DOHH2 (cell line): ENCODE measurements around the gene THAP6.
A peak's percentile ranks its signal among the peaks of the same experiment; 100 is the strongest.

Source experiments
- H3F3A ChIP-seq: fragments of 200-600 bp; sonication (generic), shearing (Covaris generic); 2 replicates; pipeline ENCODE4 v1.6.0; 2016; ENCODE audit warnings: antibody characterized with exemption, mild to moderate bottlenecking; ENCODE audit not compliant: control insufficient read depth, insufficient read depth
- H3K27ac ChIP-seq: fragments of 200-600 bp; sonication (generic); 2 replicates; pipeline ENCODE4 v1.5.1; 2014; ENCODE audit warnings: low read depth, mild to moderate bottlenecking, low read length, moderate library complexity
- H3K27me3 ChIP-seq: fragments of 200-600 bp; sonication (generic); 2 replicates; pipeline ENCODE4 v1.6.1; 2014; ENCODE audit warnings: mild to moderate bottlenecking, low read length, mixed read lengths; ENCODE audit not compliant: control insufficient read depth
- H3K36me3 ChIP-seq: fragments of 200-600 bp; sonication (generic); 2 replicates; pipeline ENCODE4 v1.6.1; 2014; ENCODE audit warnings: mild to moderate bottlenecking, low read length, moderate library complexity, mixed read lengths; ENCODE audit not compliant: control insufficient read depth
- H3K4me1 ChIP-seq: fragments of 200-600 bp; sonication (generic); 2 replicates; pipeline ENCODE4 v1.6.1; 2014; ENCODE audit warnings: mild to moderate bottlenecking, low read length, mixed read lengths; ENCODE audit not compliant: control insufficient read depth
- H3K4me2 ChIP-seq: fragments of 200-600 bp; sonication (generic); 2 replicates; pipeline ENCODE4 v1.6.0; 2014; ENCODE audit warnings: mild to moderate bottlenecking, low read length, moderate library complexity
- H3K4me3 ChIP-seq: fragments of 200-600 bp; sonication (generic); 2 replicates; pipeline ENCODE4 v1.5.1; 2014; ENCODE audit warnings: mild to moderate bottlenecking, low read length, mixed read lengths
- H3K79me2 ChIP-seq: fragments of 200-600 bp; sonication (generic); 2 replicates; pipeline ENCODE4 v1.6.1; 2014; ENCODE audit warnings: mild to moderate bottlenecking, low read length, mixed read lengths; ENCODE audit not compliant: control insufficient read depth
- H3K9me2 ChIP-seq: fragments of 200-600 bp; sonication (generic); replicated peaks from 2 replicates; pipeline ENCODE4 v1.6.1; 2014; ENCODE audit warnings: mild to moderate bottlenecking, low read length, mixed read lengths; ENCODE audit not compliant: control insufficient read depth
- H3K9me3 ChIP-seq: fragments of 200-600 bp; sonication (generic); 2 replicates; pipeline ENCODE4 v1.6.1; 2014; ENCODE audit warnings: antibody characterized with exemption, low read length, mixed read lengths; ENCODE audit not compliant: control insufficient read depth, insufficient read depth
- H4K20me1 ChIP-seq: fragments of 200-600 bp; sonication (generic); 2 replicates; pipeline ENCODE4 v1.6.0; 2014; ENCODE audit warnings: low read depth, mild to moderate bottlenecking, antibody characterized with exemption, low read length, moderate library complexity; ENCODE audit not compliant: control insufficient read depth, insufficient read depth
- EZH2phosphoT487 ChIP-seq: fragments of 200-600 bp; sonication (generic); IDR thresholded peaks from 2 replicates; pipeline ENCODE4 v1.6.1; 2017; ENCODE audit warnings: borderline replicate concordance, mild to moderate bottlenecking, antibody characterized with exemption, low read length, moderate library complexity, mixed read lengths
- TF ChIP-seq, protein P1 (sequence below): fragments of 200-600 bp; sonication (generic); IDR thresholded peaks from one replicate; pipeline ENCODE4 v1.5.1; 2014; ENCODE audit warnings: antibody characterized with exemption, mild to moderate bottlenecking, low read depth, low read length; ENCODE audit not compliant: poor library complexity, severe bottlenecking

The THAP6 gene

GRCh38 chr4:75552452-75552851, 38.2 kb downstream of the THAP6 start:
- peaks cover 9% of the 10 kb centered on the region for H3K4me1 ChIP-seq
- no peaks in the 10 kb centered on the region for H3K9me2 ChIP-seq
- H3K79me2 ChIP-seq, result no peaks in the 10 kb centered on the region
- H3K9me3 ChIP-seq, result no peaks in the 10 kb centered on the region
- no peak overlapping the region for H3K4me2 ChIP-seq
- H4K20me1 ChIP-seq, result no peaks in the 10 kb centered on the region
- peaks cover 12% of the 10 kb centered on the region for H3K27me3 ChIP-seq
- H3K27ac ChIP-seq, result no peak overlapping the region
- H3K36me3 ChIP-seq, result no peaks in the 10 kb centered on the region
- no peak overlapping the region for H3K4me3 ChIP-seq
- no peaks in the 10 kb centered on the region for H3F3A ChIP-seq
- no peak for TF ChIP-seq EZH2phosphoT487

GRCh38 chr4:75555294-75556164, 41.3 kb downstream of the THAP6 start, which contains the start of gene ODAPH:
Gene ODAPH, plus strand, starts transcription at chr4:75556066. Its CDS starts 17 bp downstream, at chr4:75556083.
- Histone ChIP-seq H3K79me2 (no peaks in the 10 kb centered on the region), H3F3A (no peaks in the 10 kb centered on the region), H3K4me2 (no peak within 1 kb of the TSS), H3K4me3 (no peak within 1 kb of the TSS), H3K4me1 (peaks cover 16% of the 10 kb centered on the region), H3K36me3 (no peaks in the 10 kb centered on the region), H3K27me3 (peaks cover 22% of the 10 kb centered on the region), H3K27ac (no peak within 1 kb of the TSS), H3K9me2 (no peaks in the 10 kb centered on the region), H3K9me3 (no peaks in the 10 kb centered on the region), H4K20me1 (no peaks in the 10 kb centered on the region)
- no peak for TF ChIP-seq EZH2phosphoT487
- TF ChIP-seq, protein P1, sequence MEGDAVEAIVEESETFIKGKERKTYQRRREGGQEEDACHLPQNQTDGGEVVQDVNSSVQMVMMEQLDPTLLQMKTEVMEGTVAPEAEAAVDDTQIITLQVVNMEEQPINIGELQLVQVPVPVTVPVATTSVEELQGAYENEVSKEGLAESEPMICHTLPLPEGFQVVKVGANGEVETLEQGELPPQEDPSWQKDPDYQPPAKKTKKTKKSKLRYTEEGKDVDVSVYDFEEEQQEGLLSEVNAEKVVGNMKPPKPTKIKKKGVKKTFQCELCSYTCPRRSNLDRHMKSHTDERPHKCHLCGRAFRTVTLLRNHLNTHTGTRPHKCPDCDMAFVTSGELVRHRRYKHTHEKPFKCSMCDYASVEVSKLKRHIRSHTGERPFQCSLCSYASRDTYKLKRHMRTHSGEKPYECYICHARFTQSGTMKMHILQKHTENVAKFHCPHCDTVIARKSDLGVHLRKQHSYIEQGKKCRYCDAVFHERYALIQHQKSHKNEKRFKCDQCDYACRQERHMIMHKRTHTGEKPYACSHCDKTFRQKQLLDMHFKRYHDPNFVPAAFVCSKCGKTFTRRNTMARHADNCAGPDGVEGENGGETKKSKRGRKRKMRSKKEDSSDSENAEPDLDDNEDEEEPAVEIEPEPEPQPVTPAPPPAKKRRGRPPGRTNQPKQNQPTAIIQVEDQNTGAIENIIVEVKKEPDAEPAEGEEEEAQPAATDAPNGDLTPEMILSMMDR, result no peak

- TF ChIP-seq, protein P1, result no peak
- TF ChIP-seq EZH2phosphoT487, result no peak
- Histone ChIP-seq H3K36me3 (no peaks in the 10 kb centered on the region), H3K79me2 (no peaks in the 10 kb centered on the region), H3K4me2 (peak overlapping the region; percentile 1; the same call in 1 of the 2 replicates), H3F3A (no peaks in the 10 kb centered on the region), H3K9me2 (no peaks in the 10 kb centered on the region), H3K27me3 (peaks cover 22% of the 10 kb centered on the region), H3K27ac (no peak overlapping the region), H3K9me3 (no peaks in the 10 kb centered on the region), H3K4me1 (peaks cover 16% of the 10 kb centered on the region), H4K20me1 (no peaks in the 10 kb centered on the region), H3K4me3 (no peak overlapping the region)
Observed at GRCh38 chr4:75557696-75558095, 43.4 kb downstream of the THAP6 start.

GRCh38 chr4:75561789-75562188, 47.5 kb downstream of the THAP6 start:
- Histone ChIP-seq H3K4me2 (no peak overlapping the region), H3K27me3 (peaks cover 10% of the 10 kb centered on the region), H3K9me3 (no peaks in the 10 kb centered on the region), H3K4me3 (no peak overlapping the region), H3K27ac (no peak overlapping the region), H3K4me1 (peaks cover 7% of the 10 kb centered on the region), H4K20me1 (no peaks in the 10 kb centered on the region), H3F3A (no peaks in the 10 kb centered on the region), H3K79me2 (no peaks in the 10 kb centered on the region), H3K36me3 (no peaks in the 10 kb centered on the region), H3K9me2 (no peaks in the 10 kb centered on the region)
- TF ChIP-seq, protein P1, result no peak
- TF ChIP-seq EZH2phosphoT487, result no peak
